GM21515 (cell line): ENCODE results near the gene PPAT.
A peak's percentile ranks its signal among the peaks of the same experiment; 100 is the strongest.
"Not testable (repeated sequence)": the region's sequence is repeated elsewhere in the genome, so short reads cannot be mapped to it uniquely, and the experiment has no call there.

Experiments
- ATAC-seq: cut with Tn5 transposase; IDR thresholded peaks from one replicate; pipeline ENCODE4 v1.9.1; 2021; ENCODE audit not compliant: unreplicated experiment

PPAT gene

DNA sequence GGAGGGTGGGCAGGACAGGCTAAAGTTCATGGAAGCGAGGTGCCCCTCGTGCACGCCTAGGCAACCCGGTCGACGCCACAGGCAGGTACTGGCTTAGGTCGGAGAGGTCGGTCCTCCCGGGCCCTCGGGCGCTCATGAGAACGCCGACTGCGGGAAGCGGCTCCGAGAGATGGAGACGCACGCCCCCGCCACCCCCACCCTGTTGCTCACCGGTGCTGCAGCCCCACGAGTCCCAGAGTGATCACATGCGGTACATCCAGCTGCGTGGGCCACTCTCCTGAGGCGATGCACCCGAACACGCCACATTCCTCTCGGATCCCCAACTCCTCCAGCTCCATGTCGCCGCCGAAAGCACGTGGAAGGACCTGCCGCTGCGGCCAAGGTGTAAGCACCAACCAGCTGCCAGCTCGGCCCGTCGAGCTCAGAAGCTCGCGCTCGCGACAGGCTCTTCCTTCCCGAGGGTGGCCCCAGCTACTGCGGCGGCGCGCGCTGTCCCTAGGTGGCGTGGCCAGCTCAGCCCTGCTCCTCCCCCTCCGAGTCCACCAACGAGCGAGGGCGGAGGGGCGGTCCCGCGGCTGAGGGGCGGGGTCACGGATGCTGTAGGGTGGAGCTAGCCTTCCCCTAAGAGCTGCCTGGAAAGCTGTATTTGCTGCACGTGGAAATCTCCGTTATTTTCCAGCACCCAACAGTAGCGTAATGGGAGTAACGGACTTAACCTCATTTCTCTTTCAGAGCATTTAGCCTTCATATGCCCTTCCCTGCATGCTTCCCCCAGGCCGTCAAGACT, at the start of gene PPAT:
Gene PPAT, minus strand, starts transcription at position 476 of the 787 bp plus-strand sequence. Its CDS starts 138 bp downstream, at position 338.
- ATAC-seq, result peak; percentile 73

DNA sequence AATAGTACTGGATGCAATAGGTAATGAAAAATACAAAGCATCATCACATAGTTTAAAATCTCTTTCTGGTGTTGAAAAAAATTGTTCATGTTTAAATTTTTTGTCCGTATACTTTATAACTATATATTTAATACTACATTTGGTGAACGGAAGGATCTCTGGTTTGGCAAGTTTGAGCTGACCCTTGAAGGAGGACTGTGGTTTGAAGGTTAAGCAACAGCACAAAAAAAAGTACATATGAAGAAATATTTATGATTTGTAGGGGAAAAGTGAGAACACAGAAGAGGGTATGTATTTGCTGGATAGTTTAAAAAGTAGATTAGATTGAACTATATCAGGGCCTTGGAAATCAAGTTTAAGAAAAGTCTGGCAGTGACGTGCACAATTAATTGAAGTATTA, 45.3 kb upstream of the PPAT start:
- no peak for ATAC-seq

DNA sequence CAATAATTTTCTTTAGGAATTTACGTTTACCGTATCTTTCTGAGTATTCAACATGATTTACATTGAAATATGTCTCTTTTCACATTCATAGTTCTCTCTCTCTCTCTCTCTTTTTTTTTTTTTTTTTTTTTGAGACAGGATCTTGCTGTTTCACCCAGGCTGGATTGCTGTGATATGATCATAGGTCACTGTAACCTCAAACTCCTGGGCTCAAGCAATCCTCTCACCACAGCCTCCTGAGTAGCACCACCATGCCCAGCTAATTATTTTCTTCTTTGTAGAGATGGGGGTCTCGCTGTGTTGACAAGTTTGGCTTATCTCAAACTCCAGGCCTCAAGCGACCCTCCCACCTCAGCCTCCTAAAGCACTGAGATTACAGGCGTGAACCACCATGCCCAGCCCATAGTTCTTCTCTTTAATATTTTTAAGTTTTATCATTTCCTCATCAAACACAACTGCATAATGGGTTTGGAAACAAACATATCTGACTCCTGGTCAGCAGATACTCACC, 41.8 kb upstream of the PPAT start:
- no peak for ATAC-seq

DNA sequence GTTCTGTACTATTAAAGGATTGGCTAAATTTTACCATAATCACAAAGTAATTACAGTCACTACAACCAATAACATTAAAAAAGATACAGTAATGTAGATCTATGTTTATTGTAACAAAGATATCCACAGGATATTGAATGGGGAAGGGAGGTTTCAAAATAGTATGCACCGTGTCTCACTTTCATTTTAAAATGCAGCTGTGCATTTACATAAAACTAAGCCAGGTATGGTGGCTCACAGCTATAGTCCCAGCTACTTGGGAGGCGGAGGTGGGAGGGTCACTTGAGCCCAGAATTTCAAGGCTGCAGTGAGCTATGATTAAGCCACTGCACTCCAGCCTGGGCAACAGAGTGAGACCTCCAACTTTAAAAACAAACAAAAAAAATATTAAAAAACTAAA, 40.5 kb upstream of the PPAT start:
- peak; percentile 85 for ATAC-seq

DNA sequence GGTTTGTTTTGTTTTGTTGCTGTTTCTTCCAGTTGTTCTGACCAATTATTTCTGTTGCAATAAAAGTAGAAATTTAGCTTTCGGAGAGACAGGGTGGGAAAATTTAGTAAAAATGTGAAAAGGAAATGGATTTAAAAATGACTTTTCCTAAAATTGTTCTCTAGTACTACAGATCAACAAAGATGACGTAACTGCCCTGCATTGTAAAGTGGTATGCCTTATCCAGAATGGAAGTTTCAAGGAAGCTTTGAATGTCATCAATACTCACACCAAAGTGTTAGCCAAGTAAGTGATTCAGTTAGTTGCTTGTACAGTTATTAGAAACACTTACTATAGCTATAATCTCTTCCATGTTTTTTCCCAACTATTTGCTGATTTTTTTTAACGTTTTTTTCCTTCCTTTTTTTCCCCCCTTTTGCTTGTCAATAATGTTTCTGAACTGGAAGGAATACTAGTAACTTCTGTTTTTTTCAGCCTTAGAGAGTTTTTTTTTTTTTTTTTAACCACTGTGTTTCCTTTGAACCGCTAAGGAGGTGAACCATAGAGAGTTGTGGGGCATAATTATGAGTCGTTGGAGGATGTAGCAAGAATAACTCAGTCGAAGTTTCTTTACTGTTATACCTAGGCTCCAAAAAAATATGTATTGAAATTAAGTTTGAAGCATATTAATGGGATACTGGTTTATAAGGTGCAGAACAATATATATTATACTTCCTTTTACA, 34.2 kb upstream of the PPAT start:
- ATAC-seq, result no peak

DNA sequence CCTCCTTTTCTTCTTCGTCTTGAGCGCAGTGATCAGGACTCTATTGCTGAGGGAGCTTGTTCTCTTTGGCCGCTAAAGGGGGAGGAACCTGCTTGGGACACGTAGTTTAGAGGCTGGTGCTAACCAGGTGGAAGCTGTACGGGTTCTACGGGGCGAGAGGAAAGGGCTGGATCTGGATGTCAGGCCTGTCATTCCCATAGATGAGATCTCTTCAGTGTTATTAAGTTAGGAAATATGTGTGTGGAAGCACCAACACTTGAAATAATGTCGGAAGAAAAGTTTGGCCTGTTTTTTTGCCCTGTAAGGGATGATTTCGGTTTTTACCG, 32.6 kb upstream of the PPAT start:
- peak; percentile 53 for ATAC-seq

DNA sequence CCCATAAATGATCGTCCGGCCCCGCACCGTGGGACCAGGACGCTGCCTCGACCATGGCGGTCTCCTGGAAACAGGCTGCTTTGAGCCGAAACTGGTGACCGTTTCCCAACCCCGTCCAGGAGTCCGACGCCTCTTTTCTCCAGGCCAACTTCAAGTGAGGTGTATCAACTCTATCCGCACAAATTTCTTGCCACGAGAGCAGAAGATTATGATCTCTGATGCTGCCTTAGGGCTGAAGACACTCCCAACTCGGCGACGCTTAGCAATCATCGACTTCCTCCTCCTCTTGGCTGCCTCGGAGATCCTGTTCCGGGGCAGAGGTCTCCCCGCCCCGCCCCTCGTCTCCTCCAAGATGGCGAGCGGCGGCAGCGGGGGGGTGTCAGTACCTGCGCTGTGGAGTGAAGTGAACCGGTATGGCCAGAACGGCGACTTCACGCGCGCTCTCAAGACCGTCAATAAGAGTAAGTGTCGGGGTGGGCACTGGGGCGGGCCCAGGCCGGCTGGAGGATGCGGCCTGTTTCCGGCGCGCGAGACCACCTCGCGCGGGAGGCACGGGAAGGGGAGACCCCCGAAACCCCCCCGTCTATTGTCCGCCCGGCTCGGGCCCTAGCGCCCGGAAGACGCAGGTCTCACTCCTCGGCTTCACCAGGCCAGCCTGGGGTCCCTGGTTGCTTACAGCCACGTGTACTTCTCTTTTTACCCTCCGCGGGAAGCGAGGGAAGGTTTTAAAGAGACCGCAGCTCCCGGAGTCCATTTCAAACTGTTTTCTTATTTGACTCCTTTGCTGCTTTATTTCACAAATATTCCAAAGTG, 32.1 kb upstream of the PPAT start, which contains the start of gene SRP72:
Gene SRP72, plus strand, starts transcription at position 334 of the 813 bp plus-strand sequence. Its CDS starts 19 bp downstream, at position 353.
- ATAC-seq, result peak; percentile 91

DNA sequence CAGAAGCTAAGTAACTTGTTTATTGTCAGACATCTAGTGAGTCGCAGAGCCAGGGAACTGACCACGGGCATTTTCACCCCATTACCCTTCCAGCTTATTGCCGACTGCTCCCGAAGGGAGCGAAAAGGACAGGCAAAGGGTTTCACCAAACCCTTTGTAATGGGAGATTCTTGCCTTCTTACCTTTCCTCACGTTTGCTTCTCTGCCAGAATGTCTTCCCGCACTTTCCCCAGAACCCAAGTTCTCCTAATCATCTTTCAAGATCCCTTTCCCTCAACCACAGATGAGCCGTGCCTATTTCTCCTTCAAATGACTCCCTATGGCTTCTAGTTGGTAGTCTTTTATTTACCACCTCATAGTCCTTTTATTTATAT, 31.5 kb upstream of the PPAT start:
- ATAC-seq, result no peak

DNA sequence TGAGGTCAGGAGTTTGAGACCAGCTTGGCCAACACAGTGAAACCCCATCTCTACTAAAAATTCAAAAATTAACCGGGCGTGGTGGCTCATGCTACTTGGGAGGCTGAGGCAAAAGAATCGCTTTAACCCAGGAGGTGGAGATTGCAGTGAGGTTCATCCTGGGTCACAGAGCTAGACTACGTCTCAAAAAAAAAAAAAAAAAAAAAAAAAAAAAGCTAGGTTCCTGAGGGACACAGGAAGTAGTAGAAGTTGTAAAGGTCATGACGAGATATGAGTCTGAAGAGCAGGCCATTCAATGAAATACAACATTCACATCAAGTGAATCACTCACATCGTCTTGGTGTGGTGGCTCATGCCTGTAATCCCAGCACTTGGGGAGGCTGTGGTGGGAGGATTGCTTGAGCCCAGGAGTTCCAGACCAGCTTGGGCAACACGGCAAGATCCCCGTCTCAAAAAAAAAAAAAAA, 30.9 kb upstream of the PPAT start:
- not testable (repeated sequence) for ATAC-seq

DNA sequence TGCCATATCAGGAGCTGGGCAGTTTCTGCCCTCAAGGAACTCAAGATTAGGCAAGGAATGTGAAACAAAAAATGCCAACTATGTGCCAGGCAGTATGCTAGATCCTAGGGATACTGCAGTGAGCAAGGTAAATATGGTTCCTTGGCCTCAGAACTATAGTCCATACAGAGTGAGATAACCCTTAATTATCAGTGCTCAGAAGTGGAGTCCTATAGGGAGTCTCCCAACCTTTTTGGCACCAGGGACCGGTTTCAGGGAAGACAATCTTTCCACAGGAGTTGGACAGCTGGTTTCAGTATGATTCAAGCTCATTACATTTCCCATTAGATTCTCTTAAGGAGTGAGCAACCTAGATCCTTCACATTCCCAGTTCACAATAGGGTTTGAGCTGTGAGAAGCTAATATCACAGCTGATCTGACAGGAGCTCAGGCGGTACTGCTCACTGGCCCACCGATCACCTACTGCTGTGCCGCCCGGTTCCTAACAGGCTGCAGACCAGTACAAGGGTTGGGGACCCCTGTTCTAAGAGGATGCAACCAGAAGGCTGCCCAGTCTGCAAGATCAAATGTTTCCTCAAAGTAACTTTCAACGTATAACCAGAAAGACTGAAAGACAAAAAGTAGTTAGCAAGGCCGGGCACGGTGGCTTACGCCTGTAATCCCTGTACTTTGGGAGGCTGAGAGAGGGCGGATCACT, 30.3 kb upstream of the PPAT start:
- ATAC-seq, result no peak

DNA sequence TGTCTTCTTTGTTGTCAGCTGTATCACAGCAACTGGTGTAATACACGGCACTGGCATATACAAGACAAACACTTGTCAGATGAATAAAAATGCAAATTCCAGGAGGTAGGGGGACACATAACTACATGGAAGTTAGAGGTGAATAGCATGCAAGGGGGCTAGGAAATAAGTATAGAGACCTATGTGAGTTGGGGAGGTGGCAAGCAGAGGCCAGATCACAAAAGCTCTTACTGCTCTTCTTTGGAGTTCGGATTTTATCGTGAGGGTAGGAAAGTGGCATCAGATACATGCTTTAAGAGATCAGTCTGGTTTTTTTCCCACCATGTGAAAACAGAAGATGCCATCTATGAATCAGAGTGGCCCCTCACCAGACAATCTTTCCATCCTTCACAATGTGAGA, 29.2 kb upstream of the PPAT start:
- ATAC-seq, result no peak

DNA sequence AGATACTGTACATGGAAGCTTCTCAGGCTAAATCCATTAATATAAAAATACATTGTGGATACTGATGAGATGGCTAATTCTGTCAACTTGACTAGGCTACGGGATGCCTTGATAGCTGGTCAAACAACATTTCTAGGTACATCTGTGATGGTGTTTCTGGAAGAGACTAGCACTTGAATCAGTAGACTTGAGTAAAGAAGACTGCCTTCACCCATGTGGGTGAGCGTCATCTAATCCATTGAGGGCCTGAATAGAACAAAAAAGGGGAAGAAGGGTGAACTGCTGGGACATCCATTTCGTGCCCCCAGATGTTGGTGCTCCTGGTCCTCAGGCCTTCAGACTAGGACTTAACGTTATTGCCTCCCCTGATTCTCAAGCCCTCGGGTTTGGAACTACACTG, 28.3 kb upstream of the PPAT start:
- no peak for ATAC-seq

DNA sequence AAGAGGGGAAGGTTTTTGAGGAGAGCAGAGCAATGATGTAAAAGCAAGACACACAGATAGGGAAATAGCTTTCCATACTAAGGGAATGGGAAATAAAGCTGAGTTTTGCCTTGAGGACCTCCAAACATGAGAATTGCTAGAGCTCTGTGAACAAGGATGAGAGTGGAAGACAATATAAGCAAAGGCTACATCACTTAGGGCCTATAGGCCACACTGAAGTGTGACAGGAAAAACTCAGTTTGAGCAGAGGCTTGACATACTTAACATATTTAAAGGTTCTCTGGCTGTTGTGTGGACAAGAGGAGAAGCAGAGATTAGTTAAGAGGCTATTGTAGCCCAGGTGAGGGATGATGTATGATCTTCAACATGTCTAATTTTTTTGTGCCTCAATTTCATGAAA, 26.7 kb upstream of the PPAT start:
- no peak for ATAC-seq

DNA sequence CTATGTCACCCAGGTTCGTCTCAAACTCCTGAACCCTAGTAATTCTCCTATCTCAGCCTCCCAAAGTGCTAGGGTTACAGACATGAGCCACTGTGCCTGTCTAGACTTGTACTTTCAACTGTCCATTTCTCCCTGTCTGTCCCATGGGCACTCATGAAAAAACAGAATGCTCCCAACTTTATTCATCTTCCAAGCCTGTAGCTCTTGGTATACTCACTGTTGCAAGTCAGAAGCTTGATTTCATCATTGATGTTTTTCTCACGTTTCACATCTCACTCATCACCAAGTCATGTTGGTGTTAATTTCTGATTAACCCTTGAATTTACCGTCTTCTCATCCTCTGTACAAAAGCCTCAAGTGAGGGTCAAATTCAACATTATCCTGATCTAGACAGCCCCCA, 24.7 kb upstream of the PPAT start:
- no peak for ATAC-seq

DNA sequence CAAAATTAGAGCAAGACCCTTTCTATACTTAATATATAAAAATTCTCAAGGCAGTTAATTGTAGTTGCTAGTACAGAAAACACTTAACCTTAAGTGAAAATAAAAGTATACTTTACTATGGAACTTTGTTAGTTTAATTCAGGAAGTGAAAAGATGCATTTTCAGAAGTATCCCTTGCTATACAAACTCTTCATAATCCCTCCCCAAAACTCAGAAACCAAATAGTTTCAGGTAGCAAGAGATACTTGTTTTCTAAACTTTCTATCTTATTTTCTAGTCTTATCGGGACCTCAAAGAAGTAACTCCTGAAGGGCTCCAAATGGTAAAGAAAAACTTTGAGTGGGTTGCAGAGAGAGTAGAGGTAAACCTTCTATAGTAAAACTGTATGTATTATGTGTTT, 14.9 kb upstream of the PPAT start:
- ATAC-seq, result peak; percentile 58

DNA sequence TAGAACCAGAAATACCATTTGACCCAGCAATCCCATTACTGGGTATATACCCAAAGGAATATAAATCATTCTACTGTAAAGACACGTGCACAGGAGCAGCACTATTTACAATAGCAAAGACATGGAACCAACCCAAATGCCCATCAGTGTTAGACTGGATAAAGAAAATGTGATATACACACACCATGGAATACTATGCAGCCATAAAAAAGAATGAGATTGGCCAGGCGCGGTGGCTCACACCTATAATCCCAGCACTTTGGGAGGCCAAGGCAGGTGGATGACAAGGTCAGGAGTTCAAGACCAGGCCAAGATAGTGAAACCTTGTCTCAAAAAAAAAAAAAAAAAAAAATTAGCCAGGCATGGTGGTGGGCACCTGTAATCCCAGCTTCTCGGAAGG, 14.1 kb upstream of the PPAT start:
- ATAC-seq, result not testable (repeated sequence)

DNA sequence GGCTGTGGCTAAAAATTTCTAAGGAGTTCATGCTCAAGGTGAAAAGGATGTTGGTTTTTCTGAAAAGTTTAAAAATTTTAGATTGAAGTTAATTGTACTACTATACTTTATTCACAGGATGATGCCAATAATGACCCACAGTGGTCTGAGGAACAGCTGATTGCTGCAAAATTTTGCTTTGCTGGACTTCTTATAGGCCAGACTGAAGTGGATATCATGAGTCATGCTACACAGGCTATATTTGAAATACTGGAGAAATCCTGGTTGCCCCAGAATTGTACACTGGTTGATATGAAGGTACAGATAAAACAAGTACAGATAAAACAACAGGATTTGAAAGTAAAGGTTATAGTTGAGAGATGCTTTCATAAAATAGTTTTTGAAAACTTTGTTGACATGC, 12.9 kb upstream of the PPAT start:
- ATAC-seq, result no peak

DNA sequence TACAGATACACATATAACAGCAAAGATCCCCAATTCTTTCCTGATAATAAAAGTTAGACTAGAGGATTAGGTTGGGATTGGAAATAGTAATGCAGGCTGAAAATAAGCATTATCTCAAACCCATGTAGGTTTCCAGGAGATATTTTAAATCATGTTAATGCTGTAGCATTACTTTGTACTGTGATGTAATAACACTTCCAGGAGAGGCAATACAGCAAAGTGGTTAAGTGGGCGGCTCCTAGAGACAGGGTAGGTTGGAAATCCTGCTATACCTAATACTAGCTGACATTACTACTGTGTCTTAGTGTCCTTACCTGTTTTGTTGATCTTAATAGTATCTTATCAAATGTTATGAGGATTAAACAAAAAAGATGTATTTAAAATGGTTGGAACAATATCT, 10.3 kb upstream of the PPAT start:
- ATAC-seq, result no peak

DNA sequence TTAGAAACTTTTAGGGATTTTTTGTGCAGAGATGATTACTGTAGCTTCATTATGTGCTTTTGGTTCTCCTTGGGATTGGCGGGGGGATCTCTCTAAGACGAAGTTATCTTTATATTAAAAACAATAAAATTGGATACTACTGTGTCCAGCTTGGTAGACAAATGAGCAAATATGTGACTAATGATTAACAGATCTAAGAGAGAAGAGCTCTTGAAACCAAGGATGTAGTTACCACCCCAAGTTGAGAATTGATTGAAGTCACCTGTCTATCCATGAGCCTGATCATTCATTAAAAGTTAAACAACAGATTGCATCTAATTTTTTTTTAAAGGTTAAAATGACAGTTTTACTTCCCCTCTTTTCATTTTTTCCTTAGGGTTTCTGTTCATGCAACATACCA, 9.3 kb upstream of the PPAT start:
- ATAC-seq, result no peak

DNA sequence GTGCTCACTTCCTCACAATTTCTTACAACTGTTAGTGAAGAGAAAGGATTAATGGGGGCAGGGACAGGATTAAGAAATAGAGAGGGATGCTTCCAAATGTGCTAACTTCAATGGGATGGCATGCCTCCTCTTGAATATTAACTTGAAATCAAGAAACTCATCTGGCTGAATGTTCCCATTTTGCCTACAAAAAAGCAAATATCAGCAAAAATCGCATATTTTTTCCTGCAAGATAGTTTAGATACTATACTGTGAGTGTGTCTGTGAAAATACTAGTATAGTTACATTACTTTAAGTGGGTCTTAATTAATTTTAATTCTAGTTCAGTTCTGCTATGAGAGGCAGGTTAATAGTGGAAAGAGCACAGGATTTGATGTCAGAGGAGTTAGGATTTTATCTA, 5.6 kb upstream of the PPAT start:
- no peak for ATAC-seq

DNA sequence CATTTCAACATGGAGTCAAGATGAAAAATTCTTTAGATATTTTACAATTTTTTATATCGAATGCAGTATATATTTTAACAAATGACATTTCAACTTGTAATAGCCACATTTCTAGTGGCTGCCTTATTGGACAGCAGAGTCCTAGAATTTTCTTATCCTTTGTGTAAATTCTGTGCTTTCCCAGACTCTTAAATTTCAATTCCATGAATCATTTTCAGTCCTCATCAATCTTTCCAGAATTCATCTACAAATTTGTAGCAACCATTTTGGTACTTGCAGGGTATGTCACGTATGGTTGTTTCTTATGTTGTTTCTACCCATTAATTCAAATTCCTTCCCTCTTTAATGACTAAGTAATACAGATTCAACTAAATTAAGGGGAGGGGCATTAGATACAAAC, 3.4 kb upstream of the PPAT start:
- ATAC-seq, result no peak
